Parathyroid adenoma (tissue), 2 donors: ENCODE results near the gene ITSN1.

Experiments
- H2AFZ ChIP-seq: fragments of 300-600 bp; sonication (generic); one replicate; pipeline ENCODE4 v1.7.0; 2017; ENCODE audit warnings: antibody characterized with exemption, mild to moderate bottlenecking
- H3K27ac ChIP-seq: fragments of 300-600 bp; sonication (generic); one replicate; pipeline ENCODE4 v1.7.0; 2017
- H3K27me3 ChIP-seq: fragments of 300-600 bp; sonication (generic); one replicate; pipeline ENCODE4 v1.7.0; 2017; ENCODE audit warnings: low read length; ENCODE audit not compliant: control insufficient read depth, insufficient read depth
- H3K36me3 ChIP-seq: fragments of 300-600 bp; sonication (generic); one replicate; pipeline ENCODE4 v1.7.0; 2017; ENCODE audit warnings: low read length; ENCODE audit not compliant: control insufficient read depth, insufficient read depth
- H3K4me1 ChIP-seq: fragments of 300-600 bp; sonication (generic); one replicate; pipeline ENCODE4 v1.7.0; 2017; ENCODE audit warnings: control low read depth
- H3K4me2 ChIP-seq: fragments of 300-600 bp; sonication (generic); one replicate; pipeline ENCODE4 v1.7.0; 2017; ENCODE audit warnings: low read length
- H3K4me3 ChIP-seq: fragments of 300-600 bp; sonication (generic); one replicate; pipeline ENCODE4 v1.7.0; 2017; ENCODE audit warnings: low read depth, low read length
- H3K79me2 ChIP-seq: fragments of 300-600 bp; sonication (generic); one replicate; pipeline ENCODE4 v1.7.0; 2017; ENCODE audit warnings: control low read depth
- H3K9ac ChIP-seq: fragments of 300-600 bp; sonication (generic); one replicate; pipeline ENCODE4 v1.7.0; 2017; ENCODE audit warnings: mild to moderate bottlenecking
- H3K9me3 ChIP-seq: fragments of 300-600 bp; sonication (generic); one replicate; pipeline ENCODE4 v1.7.0; 2017; ENCODE audit warnings: low read length; ENCODE audit not compliant: control insufficient read depth
- TF ChIP-seq, protein P1 (sequence below): fragments of 300-600 bp; sonication (generic); IDR thresholded peaks from one replicate; pipeline ENCODE4 v1.7.0; 2017; ENCODE audit warnings: antibody characterized with exemption, mild to moderate bottlenecking
- donor health status: primary hyperparathyroidism.

ITSN1 gene

DNA sequence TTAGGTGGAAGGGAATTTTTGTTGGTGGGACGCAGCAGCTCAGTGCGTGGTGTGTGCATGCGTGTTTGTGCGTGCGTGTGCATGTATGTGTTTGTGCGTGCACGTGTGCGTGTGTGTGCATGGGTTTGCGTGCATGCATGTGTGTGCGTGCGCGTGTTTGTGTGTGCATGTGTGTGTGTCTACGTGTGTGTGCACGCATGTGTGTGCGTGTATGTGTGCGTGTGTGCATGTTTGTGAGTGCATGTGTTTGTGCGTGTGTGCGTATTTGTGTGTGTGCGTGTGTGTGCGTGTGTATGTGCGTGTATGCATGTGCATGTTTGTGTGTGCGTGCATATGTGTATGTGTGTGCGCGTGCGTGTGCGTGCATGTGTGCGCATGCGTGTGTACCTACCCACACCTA lies 253.1 kb downstream of the ITSN1 start:
- TF ChIP-seq, protein P1, sequence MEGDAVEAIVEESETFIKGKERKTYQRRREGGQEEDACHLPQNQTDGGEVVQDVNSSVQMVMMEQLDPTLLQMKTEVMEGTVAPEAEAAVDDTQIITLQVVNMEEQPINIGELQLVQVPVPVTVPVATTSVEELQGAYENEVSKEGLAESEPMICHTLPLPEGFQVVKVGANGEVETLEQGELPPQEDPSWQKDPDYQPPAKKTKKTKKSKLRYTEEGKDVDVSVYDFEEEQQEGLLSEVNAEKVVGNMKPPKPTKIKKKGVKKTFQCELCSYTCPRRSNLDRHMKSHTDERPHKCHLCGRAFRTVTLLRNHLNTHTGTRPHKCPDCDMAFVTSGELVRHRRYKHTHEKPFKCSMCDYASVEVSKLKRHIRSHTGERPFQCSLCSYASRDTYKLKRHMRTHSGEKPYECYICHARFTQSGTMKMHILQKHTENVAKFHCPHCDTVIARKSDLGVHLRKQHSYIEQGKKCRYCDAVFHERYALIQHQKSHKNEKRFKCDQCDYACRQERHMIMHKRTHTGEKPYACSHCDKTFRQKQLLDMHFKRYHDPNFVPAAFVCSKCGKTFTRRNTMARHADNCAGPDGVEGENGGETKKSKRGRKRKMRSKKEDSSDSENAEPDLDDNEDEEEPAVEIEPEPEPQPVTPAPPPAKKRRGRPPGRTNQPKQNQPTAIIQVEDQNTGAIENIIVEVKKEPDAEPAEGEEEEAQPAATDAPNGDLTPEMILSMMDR = no peak
- H3K27me3 ChIP-seq = no peaks in the 10 kb centered on the region

DNA sequence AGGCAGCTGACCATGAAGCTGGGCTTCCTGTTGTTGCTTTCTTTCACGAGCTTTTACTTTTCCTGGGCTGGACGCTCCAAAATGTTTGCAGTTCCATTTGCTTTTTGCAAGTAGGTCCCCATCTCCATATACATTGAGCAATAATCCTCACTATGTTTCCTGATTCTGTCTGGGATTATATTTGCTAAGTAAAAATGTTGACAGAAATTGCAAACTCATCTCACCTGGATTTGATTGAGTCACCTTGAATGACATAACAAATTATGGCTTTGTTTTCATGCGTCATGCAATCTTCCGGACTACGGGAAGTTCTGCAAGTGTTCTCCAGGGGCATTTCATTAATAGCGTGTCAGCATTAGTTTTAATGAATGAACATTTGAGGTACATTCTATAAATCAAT lies 254.4 kb downstream of the ITSN1 start:
- Histone ChIP-seq H3K27ac (no peak overlapping the region), H3K36me3 (no peaks in the 10 kb centered on the region), H2AFZ (no peak overlapping the region), H3K9ac (no peak overlapping the region), H3K27me3 (no peaks in the 10 kb centered on the region), H3K4me2 (no peak overlapping the region), H3K4me3 (no peak overlapping the region), H3K9me3 (no peaks in the 10 kb centered on the region), H3K79me2 (no peaks in the 10 kb centered on the region), H3K4me1 (no peaks in the 10 kb centered on the region)
- TF ChIP-seq, protein P1 = no peak

More for the DNA sequence above, 253.1 kb downstream of the ITSN1 start:
- Histone ChIP-seq H3K27ac (no peak overlapping the region), H3K36me3 (no peaks in the 10 kb centered on the region), H2AFZ (no peak overlapping the region), H3K4me2 (no peak overlapping the region), H3K9me3 (no peaks in the 10 kb centered on the region), H3K79me2 (no peaks in the 10 kb centered on the region), H3K4me3 (no peak overlapping the region), H3K4me1 (no peaks in the 10 kb centered on the region), H3K9ac (no peak overlapping the region)

DNA sequence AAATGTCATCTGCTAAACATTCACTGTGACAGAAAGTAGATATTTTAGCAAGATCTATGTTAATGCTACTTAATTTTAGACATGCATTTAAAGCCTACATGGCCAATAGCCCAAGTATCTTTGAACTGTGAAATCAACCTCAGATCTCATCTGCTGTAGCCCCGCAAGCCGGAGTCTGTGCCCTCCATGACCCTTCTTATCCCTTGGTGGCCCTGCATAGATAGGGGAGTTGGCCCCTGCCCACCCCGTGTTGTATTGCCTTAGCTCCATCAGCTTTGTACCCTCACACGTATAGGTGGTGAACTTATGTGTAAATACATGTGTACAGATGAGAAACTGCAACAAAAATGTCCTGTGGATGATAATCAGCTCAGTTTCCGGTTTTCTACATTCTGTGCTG lies 254.8 kb downstream of the ITSN1 start:
- Histone ChIP-seq H2AFZ (no peak overlapping the region), H3K4me3 (no peak overlapping the region), H3K4me1 (no peaks in the 10 kb centered on the region), H3K27ac (no peak overlapping the region), H3K27me3 (no peaks in the 10 kb centered on the region), H3K79me2 (no peaks in the 10 kb centered on the region), H3K9me3 (no peaks in the 10 kb centered on the region), H3K4me2 (no peak overlapping the region), H3K9ac (no peak overlapping the region), H3K36me3 (no peaks in the 10 kb centered on the region)
- TF ChIP-seq, protein P1 = no peak

DNA sequence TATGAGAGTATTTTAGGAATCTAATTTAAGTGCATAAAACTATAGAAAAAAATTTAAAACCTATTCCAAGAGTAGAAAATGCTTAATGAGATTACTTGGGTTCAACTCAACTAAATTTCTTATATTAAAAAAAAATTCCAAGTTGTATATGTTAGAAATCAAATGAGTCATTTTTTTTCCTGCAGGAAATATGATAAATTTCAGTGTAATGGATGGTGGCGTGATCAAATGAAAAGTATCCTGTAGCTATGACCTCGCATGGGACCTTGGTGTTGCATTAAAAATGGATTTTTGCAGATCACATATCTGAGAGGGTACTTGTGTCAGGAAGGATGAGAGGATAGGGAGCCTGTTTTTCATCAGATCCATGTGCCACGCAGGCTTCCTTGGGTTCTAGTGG lies 255.4 kb downstream of the ITSN1 start:
- no peak overlapping the region for H3K9ac ChIP-seq
- H3K27ac ChIP-seq = no peak overlapping the region
- H3K36me3 ChIP-seq = no peaks in the 10 kb centered on the region
- TF ChIP-seq, protein P1 = no peak
- no peaks in the 10 kb centered on the region for H3K9me3 ChIP-seq
- H3K4me2 ChIP-seq = no peak overlapping the region
- H3K4me1 ChIP-seq = no peaks in the 10 kb centered on the region
- H2AFZ ChIP-seq = no peak overlapping the region
- H3K27me3 ChIP-seq = no peaks in the 10 kb centered on the region
- H3K79me2 ChIP-seq = no peaks in the 10 kb centered on the region
- H3K4me3 ChIP-seq = no peak overlapping the region

DNA sequence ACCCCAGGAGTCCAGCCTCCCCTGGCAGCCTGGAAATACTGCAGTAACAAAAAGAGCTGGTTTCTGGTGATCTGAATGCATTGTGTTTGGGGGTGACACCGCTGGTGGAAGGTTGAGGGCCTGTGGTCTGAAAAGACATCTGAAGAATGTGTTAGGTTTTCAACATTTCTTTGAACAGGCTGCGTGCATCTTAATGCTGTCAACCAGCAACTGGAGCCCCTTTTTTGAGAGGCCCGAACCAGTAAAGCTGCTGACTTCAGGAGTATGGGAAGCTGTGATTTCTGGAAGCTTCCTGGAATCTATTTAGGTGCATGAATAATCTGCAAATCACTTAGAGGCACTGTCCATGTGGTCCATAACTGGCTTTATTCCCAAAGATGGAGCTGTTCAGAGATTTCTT lies 256.3 kb downstream of the ITSN1 start:
- Histone ChIP-seq H3K9me3 (no peaks in the 10 kb centered on the region), H2AFZ (no peak overlapping the region), H3K9ac (no peak overlapping the region), H3K27ac (no peak overlapping the region), H3K4me2 (no peak overlapping the region), H3K36me3 (no peaks in the 10 kb centered on the region), H3K4me3 (no peak overlapping the region), H3K79me2 (no peaks in the 10 kb centered on the region), H3K4me1 (no peaks in the 10 kb centered on the region), H3K27me3 (no peaks in the 10 kb centered on the region)
- TF ChIP-seq, protein P1 = no peak
